ENCODE measurements around the gene CHID1.

Gene CHID1

GRCh38 chr11:905952-906351 lies 4.7 kb downstream of the CHID1 start:
- Histone ChIP-seq H3K4me2 (ENCODE audit: low read length) (no peak overlapping the region), H3K9me3 (replicated peaks; ENCODE audit: low read length) (no peaks in the 10 kb centered on the region), H3K27me3 (ENCODE audit: control insufficient read depth, insufficient read depth, low read length) (no peaks in the 10 kb centered on the region), H3K4me1 (ENCODE audit: control insufficient read depth, insufficient read depth, low read length) (peaks cover under 1% of the 10 kb centered on the region), H3K9ac (ENCODE audit: low read depth, low read length) (no peak overlapping the region), H3K36me3 (ENCODE audit: insufficient read depth, low read length) (peaks cover 32% of the 10 kb centered on the region), H3K4me3 (ENCODE audit: low read length) (no peak overlapping the region)

GRCh38 chr11:904380-904779 lies 6.2 kb downstream of the CHID1 start:
- no peaks in the 10 kb centered on the region for H3K9me3 ChIP-seq (replicated peaks; ENCODE audit: low read length)
- no peak overlapping the region for H3K9ac ChIP-seq (ENCODE audit: low read depth, low read length)
- no peak overlapping the region for H3K4me2 ChIP-seq (ENCODE audit: low read length)
- peaks cover 44% of the 10 kb centered on the region for H3K36me3 ChIP-seq (ENCODE audit: insufficient read depth, low read length)
- no peak overlapping the region for H3K4me3 ChIP-seq (ENCODE audit: low read length)
- no peaks in the 10 kb centered on the region for H3K4me1 ChIP-seq (ENCODE audit: control insufficient read depth, insufficient read depth, low read length)
- H3K27me3 ChIP-seq (ENCODE audit: control insufficient read depth, insufficient read depth, low read length): no peaks in the 10 kb centered on the region

DNA sequence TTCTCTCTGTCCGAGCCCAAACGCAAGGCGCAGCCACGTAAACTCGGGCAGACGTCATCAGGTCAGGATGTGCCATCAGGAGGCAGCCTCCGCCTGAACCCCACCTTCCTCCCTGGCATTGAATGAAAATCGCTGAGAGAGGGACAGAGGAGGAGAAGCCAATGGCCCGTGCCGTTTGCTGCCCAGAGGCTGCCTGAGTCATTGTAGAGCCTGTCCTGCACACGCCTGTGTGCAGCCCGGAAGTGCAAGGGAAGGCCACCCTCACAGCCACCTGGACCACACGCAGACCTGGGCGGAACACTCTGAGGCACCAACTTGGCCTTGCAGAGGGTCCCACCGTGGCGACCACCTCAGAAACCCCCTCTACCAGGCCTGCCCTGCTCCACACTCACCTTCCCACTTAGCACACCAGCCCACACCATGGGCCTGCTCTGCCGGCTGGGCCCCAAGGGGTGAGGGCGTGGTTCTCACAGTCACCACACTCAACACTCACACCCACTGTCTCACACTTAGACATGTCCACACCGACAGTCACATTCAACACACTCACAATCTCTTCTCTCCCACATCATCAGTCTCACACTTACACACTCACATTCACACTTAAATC lies 9.1 kb downstream of the CHID1 start:
- H3K9ac ChIP-seq (ENCODE audit: low read depth, low read length): no peak overlapping the region
- H3K36me3 ChIP-seq (ENCODE audit: insufficient read depth, low read length): peaks cover 53% of the 10 kb centered on the region
- no peaks in the 10 kb centered on the region for H3K9me3 ChIP-seq (replicated peaks; ENCODE audit: low read length)

GRCh38 chr11:900545-900944 lies 10.1 kb downstream of the CHID1 start:
- no peaks in the 10 kb centered on the region for H3K4me1 ChIP-seq (ENCODE audit: control insufficient read depth, insufficient read depth, low read length)
- no peak overlapping the region for H3K9ac ChIP-seq (ENCODE audit: low read depth, low read length)
- no peak overlapping the region for H3K4me2 ChIP-seq (ENCODE audit: low read length)
- H3K4me3 ChIP-seq (ENCODE audit: low read length): no peak overlapping the region
- H3K36me3 ChIP-seq (ENCODE audit: insufficient read depth, low read length): peaks cover 53% of the 10 kb centered on the region
- H3K9me3 ChIP-seq (replicated peaks; ENCODE audit: low read length): no peaks in the 10 kb centered on the region
- no peaks in the 10 kb centered on the region for H3K27me3 ChIP-seq (ENCODE audit: control insufficient read depth, insufficient read depth, low read length)

More for the DNA sequence above, 9.1 kb downstream of the CHID1 start:
- Histone ChIP-seq H3K4me2 (ENCODE audit: low read length) (no peak overlapping the region), H3K4me1 (ENCODE audit: control insufficient read depth, insufficient read depth, low read length) (no peaks in the 10 kb centered on the region), H3K27me3 (ENCODE audit: control insufficient read depth, insufficient read depth, low read length) (no peaks in the 10 kb centered on the region), H3K4me3 (ENCODE audit: low read length) (no peak overlapping the region)

- Histone ChIP-seq H3K4me3 (ENCODE audit: low read length) (no peak overlapping the region), H3K9me3 (replicated peaks; ENCODE audit: low read length) (no peaks in the 10 kb centered on the region), H3K9ac (ENCODE audit: low read depth, low read length) (no peak overlapping the region), H3K4me2 (ENCODE audit: low read length) (no peak overlapping the region), H3K4me1 (ENCODE audit: control insufficient read depth, insufficient read depth, low read length) (no peaks in the 10 kb centered on the region), H3K27me3 (ENCODE audit: control insufficient read depth, insufficient read depth, low read length) (no peaks in the 10 kb centered on the region), H3K36me3 (ENCODE audit: insufficient read depth, low read length) (peaks cover 53% of the 10 kb centered on the region)
These were observed 10.9 kb downstream of the CHID1 start for GRCh38 chr11:899724-900123.

DNA sequence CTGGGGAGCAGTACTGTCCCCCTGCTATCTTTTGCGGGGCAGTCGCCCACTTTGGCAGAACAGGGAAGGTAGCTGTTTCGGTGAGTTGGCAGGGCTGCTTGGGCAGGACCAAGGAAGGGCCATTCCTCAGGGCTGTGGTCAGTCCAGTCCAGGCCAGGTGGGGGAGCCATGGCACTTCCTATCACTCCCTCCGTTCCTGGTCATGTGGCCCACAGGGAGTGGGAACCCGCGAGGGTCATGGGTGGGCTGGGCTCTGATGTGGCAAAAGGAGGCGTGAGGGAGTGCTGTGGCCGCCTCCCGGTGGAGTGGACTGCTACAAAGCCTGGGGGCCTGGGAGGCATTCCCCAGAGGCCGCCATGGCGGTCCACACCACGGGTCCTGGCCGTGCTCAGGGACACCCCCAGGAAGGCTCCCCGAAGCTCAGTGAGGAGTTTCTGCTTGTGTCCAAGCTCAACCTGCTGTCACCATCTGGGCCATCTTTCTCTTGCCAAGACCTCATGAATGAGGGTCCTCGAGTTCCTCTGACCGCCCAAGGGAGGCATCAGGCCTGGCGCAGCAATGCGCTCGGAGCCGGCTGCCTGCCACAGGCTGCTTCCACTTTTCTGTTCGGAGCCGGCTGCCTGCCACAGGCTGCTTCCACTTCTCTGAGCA lies 11.9 kb downstream of the CHID1 start:
- Histone ChIP-seq H3K9me3 (replicated peaks; ENCODE audit: low read length) (no peaks in the 10 kb centered on the region), H3K9ac (ENCODE audit: low read depth, low read length) (no peak overlapping the region), H3K4me2 (ENCODE audit: low read length) (no peak overlapping the region), H3K4me1 (ENCODE audit: control insufficient read depth, insufficient read depth, low read length) (no peaks in the 10 kb centered on the region), H3K27me3 (ENCODE audit: control insufficient read depth, insufficient read depth, low read length) (no peaks in the 10 kb centered on the region), H3K36me3 (ENCODE audit: insufficient read depth, low read length) (peaks cover 43% of the 10 kb centered on the region), H3K4me3 (ENCODE audit: low read length) (no peak overlapping the region)

DNA sequence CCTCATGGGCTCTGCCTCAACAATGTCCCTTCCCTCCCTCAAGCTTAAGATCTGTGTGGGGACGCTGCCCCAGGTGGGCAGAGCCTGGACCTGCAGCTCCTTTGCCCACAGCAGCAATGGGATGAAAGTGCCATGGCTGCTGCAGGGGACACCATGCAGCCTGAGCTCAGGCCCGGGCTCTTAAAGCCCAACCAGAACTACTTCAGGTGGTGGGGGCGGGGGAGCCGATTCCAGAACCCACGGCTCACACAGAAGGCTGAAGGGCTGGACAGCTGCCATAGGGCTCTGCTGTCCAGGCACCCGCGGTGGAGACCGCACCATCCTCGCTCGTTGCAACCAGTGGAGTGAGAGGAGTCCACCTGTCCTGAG lies 12.5 kb downstream of the CHID1 start:
- Histone ChIP-seq H3K4me3 (ENCODE audit: low read length) (no peak overlapping the region), H3K9ac (ENCODE audit: low read depth, low read length) (no peak overlapping the region), H3K36me3 (ENCODE audit: insufficient read depth, low read length) (peaks cover 42% of the 10 kb centered on the region), H3K9me3 (replicated peaks; ENCODE audit: low read length) (no peaks in the 10 kb centered on the region), H3K4me1 (ENCODE audit: control insufficient read depth, insufficient read depth, low read length) (no peaks in the 10 kb centered on the region), H3K27me3 (ENCODE audit: control insufficient read depth, insufficient read depth, low read length) (no peaks in the 10 kb centered on the region), H3K4me2 (ENCODE audit: low read length) (no peak overlapping the region)

GRCh38 chr11:897253-898142 lies 13.1 kb downstream of the CHID1 start:
- Histone ChIP-seq H3K4me3 (ENCODE audit: low read length) (no peak overlapping the region), H3K9me3 (replicated peaks; ENCODE audit: low read length) (no peaks in the 10 kb centered on the region), H3K4me2 (ENCODE audit: low read length) (no peak overlapping the region), H3K27me3 (ENCODE audit: control insufficient read depth, insufficient read depth, low read length) (no peaks in the 10 kb centered on the region), H3K4me1 (ENCODE audit: control insufficient read depth, insufficient read depth, low read length) (no peaks in the 10 kb centered on the region), H3K36me3 (ENCODE audit: insufficient read depth, low read length) (peaks cover 35% of the 10 kb centered on the region), H3K9ac (ENCODE audit: low read depth, low read length) (no peak overlapping the region)

DNA sequence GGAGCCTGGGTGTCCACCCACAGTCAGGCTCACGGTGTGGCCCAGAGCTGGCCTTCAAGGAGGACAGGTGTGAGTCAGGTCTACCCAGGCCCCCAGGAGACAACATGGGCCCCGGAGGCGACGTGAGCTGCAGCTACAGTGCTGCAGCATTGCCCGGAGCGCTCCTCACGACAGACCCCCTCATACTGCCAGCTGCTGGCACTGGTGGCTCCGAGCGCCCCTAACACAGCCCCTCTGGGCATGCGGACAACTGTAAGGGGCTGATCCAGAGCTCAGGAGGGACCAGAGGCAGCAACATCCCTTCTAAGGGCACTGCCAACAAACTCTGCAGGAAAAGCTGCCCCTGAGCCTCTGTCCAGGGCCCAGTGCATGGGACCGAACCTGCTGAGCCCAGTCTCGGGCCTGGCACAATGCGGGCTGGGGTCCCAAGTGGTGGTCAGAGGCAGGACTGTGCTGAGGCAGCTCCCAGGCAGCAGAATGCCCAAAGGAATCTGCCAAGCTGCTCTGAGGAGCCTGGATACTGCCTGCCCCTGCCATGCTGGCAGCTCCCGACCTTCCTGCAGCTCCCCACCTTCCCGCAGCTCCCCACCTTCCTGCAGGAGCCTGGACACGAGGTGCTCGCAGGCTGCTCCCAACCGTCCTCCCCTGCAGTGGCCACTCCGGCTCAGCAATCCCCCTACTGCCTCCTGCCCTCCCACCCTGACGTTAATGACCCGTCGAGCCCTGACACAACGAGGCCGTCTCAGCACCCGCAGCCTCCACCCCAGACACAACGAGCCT lies 15.1 kb downstream of the CHID1 start:
- no peak overlapping the region for H3K9ac ChIP-seq (ENCODE audit: low read depth, low read length)
- no peaks in the 10 kb centered on the region for H3K27me3 ChIP-seq (ENCODE audit: control insufficient read depth, insufficient read depth, low read length)
- H3K4me3 ChIP-seq (ENCODE audit: low read length): no peak overlapping the region
- H3K9me3 ChIP-seq (replicated peaks; ENCODE audit: low read length): no peaks in the 10 kb centered on the region
- H3K4me2 ChIP-seq (ENCODE audit: low read length): no peak overlapping the region
- H3K36me3 ChIP-seq (ENCODE audit: insufficient read depth, low read length): peaks cover 17% of the 10 kb centered on the region
- H3K4me1 ChIP-seq (ENCODE audit: control insufficient read depth, insufficient read depth, low read length): no peaks in the 10 kb centered on the region

- Histone ChIP-seq H3K4me2 (ENCODE audit: low read length) (no peak overlapping the region), H3K4me1 (ENCODE audit: control insufficient read depth, insufficient read depth, low read length) (no peaks in the 10 kb centered on the region), H3K4me3 (ENCODE audit: low read length) (no peak overlapping the region), H3K9ac (ENCODE audit: low read depth, low read length) (no peak overlapping the region), H3K9me3 (replicated peaks; ENCODE audit: low read length) (no peaks in the 10 kb centered on the region), H3K27me3 (ENCODE audit: control insufficient read depth, insufficient read depth, low read length) (no peaks in the 10 kb centered on the region), H3K36me3 (ENCODE audit: insufficient read depth, low read length) (peaks cover 13% of the 10 kb centered on the region)
These were observed 15.9 kb downstream of the CHID1 start for GRCh38 chr11:894575-895201.

All from skeletal muscle satellite cell (primary cell).